CD4-positive, alpha-beta memory T cell (primary cell): ENCODE data around the gene PRRT2. TPM values are rescaled to one million over a fixed set of nuclear protein-coding genes. Genes with fewer than 3 reads are reported as not detected.

Experiments
- CTCF ChIA-PET: fragments of 350-600 bp; sonication (Branson Sonifier 250); formaldehyde crosslinking; loops from one replicate; lab custom pipeline; 2021; ENCODE audit warnings: inconsistent platforms; ENCODE audit not compliant: partially characterized antibody; lab: Charles Lee
- POLR2A ChIA-PET: fragments of 350-600 bp; sonication (Branson Sonifier 250); formaldehyde crosslinking; loops from one replicate; lab custom pipeline; 2021; ENCODE audit not compliant: partially characterized antibody; lab: Charles Lee
- DNase-seq, 5 donors: peaks; one replicate each; pipeline versions ENCODE4 v3.0.0 to v3.0.0-alpha.2; 2020 to 2022; ENCODE audit warnings: mixed read lengths in 1 of 5
- H3K27ac ChIP-seq: one replicate; pipeline ENCODE4 v1.7.0; 2013; ENCODE audit warnings: low read depth, low read length
- H3K27me3 ChIP-seq: 2 replicates; pipeline ENCODE4 v1.7.0; 2013; ENCODE audit warnings: mild to moderate bottlenecking, low read length, moderate library complexity; ENCODE audit not compliant: insufficient read depth
- H3K36me3 ChIP-seq: 2 replicates; pipeline ENCODE4 v1.7.0; 2013; ENCODE audit warnings: mild to moderate bottlenecking, low read length, moderate library complexity; ENCODE audit not compliant: insufficient read depth
- H3K4me1 ChIP-seq: 2 replicates; pipeline ENCODE4 v1.7.0; 2013; ENCODE audit warnings: mild to moderate bottlenecking, low read length, moderate library complexity; ENCODE audit not compliant: insufficient read depth
- H3K4me3 ChIP-seq, 2 donors: one replicate each; pipeline ENCODE4 v1.7.0; 2013; ENCODE audit warnings: low read length in 2 of 2, mild to moderate bottlenecking in 1 of 2
- H3K9me3 ChIP-seq, 2 donors: one replicate each; pipeline ENCODE4 v1.7.0; 2013; ENCODE audit warnings: low read length in 2 of 2, control low read depth in 1 of 2; ENCODE audit not compliant: control insufficient read depth in 1 of 2
- H3K27ac Mint-ChIP-seq, 7 donors: one replicate each; pipeline ENCODE4 v1.8.0; 2020 to 2021; ENCODE audit warnings: mixed read lengths in 7 of 7, mild to moderate bottlenecking in 6 of 7, inconsistent platforms in 3 of 7, moderate library complexity in 3 of 7
- H3K27me3 Mint-ChIP-seq, 2 donors: one replicate each; pipeline ENCODE4 v1.8.0; 2020 to 2021; ENCODE audit warnings: mixed read lengths in 2 of 2
- H3K36me3 Mint-ChIP-seq, 2 donors: one replicate each; pipeline ENCODE4 v1.8.0; 2020 to 2021; ENCODE audit warnings: mixed read lengths in 2 of 2, inconsistent platforms in 1 of 2, mild to moderate bottlenecking in 1 of 2
- H3K4me1 Mint-ChIP-seq, 4 donors: one replicate each; pipeline ENCODE4 v1.8.0; 2020 to 2021; ENCODE audit warnings: mixed read lengths in 4 of 4, mild to moderate bottlenecking in 1 of 4
- H3K4me3 Mint-ChIP-seq, 8 donors: one replicate each; pipeline ENCODE4 v1.8.0; 2020 to 2021; ENCODE audit warnings: mixed read lengths in 8 of 8, mild to moderate bottlenecking in 7 of 8, moderate library complexity in 6 of 8, inconsistent platforms in 3 of 8
- H3K9me3 Mint-ChIP-seq, 8 donors: one replicate each; pipeline ENCODE4 v1.8.0; 2020 to 2021; ENCODE audit warnings: mixed read lengths in 8 of 8, mild to moderate bottlenecking in 5 of 8, inconsistent platforms in 3 of 8, moderate library complexity in 1 of 8
- intact Hi-C: fragments of 100-400 bp; cut with micrococcal nuclease; formaldehyde crosslinking; loops from one replicate; pipeline ENCODE4 v1.15.1; 2023
- polyA plus RNA-seq, 2 donors: library from polyadenylated mRNA; unstranded; fragments of 300-500 nt; fragmentation: Illumina TruSeq; gene quantifications; one replicate each; pipeline ENCODE4 v1.2.3, GENCODE V29; 2021
- total RNA-seq, 2 experiments: library from RNA; stranded (reverse); gene quantifications; one replicate each; pipeline ENCODE4 v1.2.3, GENCODE V29; 2021

PRRT2 gene
- total and polyA plus RNA-seq, 4 experiments from 2014 or later: 0.20 to 6.9 (median 3.3) TPM

GRCh38 chr16:29848420-29849297 lies 36.7 kb downstream of the PRRT2 start:
- Histone ChIP-seq H3K27me3 (no peaks in the 10 kb centered on the region), H3K27ac (no peak overlapping the region), H3K36me3 (peaks cover 37% of the 10 kb centered on the region), H3K4me1 (peaks cover 6% of the 10 kb centered on the region), H3K9me3 (no peaks in the 10 kb centered on the region), H3K4me3 (no peak overlapping the region)
- POLR2A ChIA-PET: interaction anchor here (0.7 to 5.0 kb wide), 20 partner anchors 9 to 157 kb away, joined by 3 to 69 read pairs (median 9); partner anchors contain the start of genes C16orf54, CDIPT, KIF22 and MAZ
- CTCF ChIA-PET: interaction anchor here (0.6 to 6.3 kb wide), 50 partner anchors 9 to 207 kb away, joined by 3 to 134 read pairs (median 4); partner anchors contain the start of genes C16orf54, CDIPT, KCTD13 and KIF22
- Mint-ChIP-seq H3K36me3 (peaks cover 12 to 39% of the 10 kb centered on the region in 2 donors), H3K9me3 (no peaks in the 10 kb centered on the region), H3K4me1 (peaks cover 1 to 7% (median 4%) of the 10 kb centered on the region in 4 donors), H3K4me3 (no peak overlapping the region), H3K27ac (peak overlapping the region; percentile 13 to 89 (median 60)), H3K27me3 (no peaks in the 10 kb centered on the region)
- DNase-seq: peak; percentile 79 to 83 (median 80)
- intact Hi-C loops: loop anchor here (1.0 to 2.0 kb wide), 6 partner anchors 28 to 156 kb away; partner anchors contain the start of genes KIF22, MVP and PAGR1

GRCh38 chr16:29849505-29849904 lies 37.5 kb downstream of the PRRT2 start:
- H3K27me3 Mint-ChIP-seq: no peaks in the 10 kb centered on the region
- peaks cover 29% of the 10 kb centered on the region for H3K36me3 ChIP-seq
- H3K4me3 ChIP-seq: no peak overlapping the region
- intact Hi-C loops: loop anchor here (2.0 kb wide), 1 partner anchor 157 kb away; no protein-coding TSS in a partner anchor
- POLR2A ChIA-PET: interaction anchor here (1.3 to 5.0 kb wide), 8 partner anchors 9 to 149 kb away, joined by 4 to 69 read pairs (median 32); partner anchors contain the start of genes MAZ, MVP and PAGR1
- no peak overlapping the region for H3K27ac ChIP-seq
- H3K36me3 Mint-ChIP-seq: peaks cover 12 to 33% of the 10 kb centered on the region in 2 donors
- DNase-seq: no peak
- H3K4me3 Mint-ChIP-seq: no peak overlapping the region
- no peaks in the 10 kb centered on the region for H3K9me3 Mint-ChIP-seq
- H3K27ac Mint-ChIP-seq: peak overlapping the region in 1 of 7 donors; percentile 48
- CTCF ChIA-PET: interaction anchor here (0.7 to 6.3 kb wide), 24 partner anchors 8 to 208 kb away, joined by 3 to 134 read pairs (median 10); partner anchors contain the start of genes CDIPT, KIF22, MAZ and MVP
- H3K4me1 Mint-ChIP-seq: peaks cover 1 to 7% (median 4%) of the 10 kb centered on the region in 4 donors
- no peaks in the 10 kb centered on the region for H3K27me3 ChIP-seq
- H3K4me1 ChIP-seq: peaks cover 6% of the 10 kb centered on the region
- H3K9me3 ChIP-seq: no peaks in the 10 kb centered on the region

GRCh38 chr16:29850998-29851397 lies 39.0 kb downstream of the PRRT2 start:
- Histone ChIP-seq H3K27ac (no peak overlapping the region), H3K4me1 (peaks cover 6% of the 10 kb centered on the region), H3K9me3 (no peaks in the 10 kb centered on the region), H3K27me3 (no peaks in the 10 kb centered on the region), H3K4me3 (no peak overlapping the region), H3K36me3 (peaks cover 17% of the 10 kb centered on the region)
- intact Hi-C loops: no loop called here
- ChIA-PET POLR2A (interaction anchor here (0.6 to 5.0 kb wide), 2 partner anchors 44 to 57 kb away, joined by 3 to 69 read pairs; partner anchors contain the start of gene MAZ), CTCF (interaction anchor here (0.6 to 6.3 kb wide), 4 partner anchors 32 to 974 kb away, joined by 3 to 129 read pairs (median 44); partner anchors contain the start of genes MAZ, MVP and PAGR1)
- Mint-ChIP-seq H3K9me3 (no peaks in the 10 kb centered on the region), H3K27ac (peak overlapping the region in 2 of 7 donors; percentile 30 to 37), H3K4me1 (peaks cover 1 to 7% (median 4%) of the 10 kb centered on the region in 4 donors), H3K27me3 (no peaks in the 10 kb centered on the region), H3K36me3 (peaks cover 3 to 20% of the 10 kb centered on the region in 2 donors), H3K4me3 (no peak overlapping the region)
- DNase-seq: no peak

DNA sequence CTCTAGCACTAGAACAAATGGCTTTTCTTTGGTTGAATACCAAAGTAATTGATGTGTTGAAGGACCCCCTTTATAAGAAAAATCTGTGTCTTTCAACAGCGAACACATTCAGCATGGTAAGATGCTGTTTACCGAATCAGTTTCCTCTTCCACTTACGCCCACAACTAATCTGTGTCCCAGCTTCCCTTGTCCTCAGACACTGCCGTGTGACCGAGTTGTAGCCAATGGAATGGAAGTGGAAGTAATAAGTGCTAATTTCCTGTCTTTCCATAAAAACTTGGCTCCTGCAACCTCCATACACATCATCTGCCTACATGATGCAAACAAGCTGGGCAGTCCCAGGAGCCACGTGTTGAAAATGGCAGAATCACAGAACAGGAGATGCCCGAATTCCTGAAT lies 40.7 kb downstream of the PRRT2 start:
- intact Hi-C loops: no loop called here
- ChIA-PET POLR2A (interaction anchor here (1.3 kb wide), 1 partner anchor 36 kb away, joined by 3 read pairs; no protein-coding TSS in a partner anchor), CTCF (interaction anchor here (1.3 to 1.7 kb wide), 3 partner anchors 45 to 153 kb away, joined by 4 to 9 read pairs (median 4); partner anchors contain the start of gene TAOK2)
- peaks cover 1% of the 10 kb centered on the region for H3K36me3 ChIP-seq
- Mint-ChIP-seq H3K4me1 (peaks cover 0 to 7% (median 2%) of the 10 kb centered on the region in 4 donors), H3K4me3 (no peak overlapping the region), H3K9me3 (no peaks in the 10 kb centered on the region), H3K36me3 (peaks cover 0 to 14% of the 10 kb centered on the region in 2 donors), H3K27ac (no peak overlapping the region), H3K27me3 (no peaks in the 10 kb centered on the region)
- H3K9me3 ChIP-seq: no peaks in the 10 kb centered on the region
- no peak for DNase-seq
- no peak overlapping the region for H3K27ac ChIP-seq
- H3K27me3 ChIP-seq: no peaks in the 10 kb centered on the region
- peaks cover 6% of the 10 kb centered on the region for H3K4me1 ChIP-seq
- H3K4me3 ChIP-seq: no peak overlapping the region

- no peaks in the 10 kb centered on the region for H3K27me3 Mint-ChIP-seq
- H3K4me3 Mint-ChIP-seq: no peak overlapping the region
- H3K4me1 ChIP-seq: no peaks in the 10 kb centered on the region
- peaks cover 0 to 2% (median 0%) of the 10 kb centered on the region in 4 donors for H3K4me1 Mint-ChIP-seq
- H3K27ac Mint-ChIP-seq: peak overlapping the region in 2 of 7 donors; percentile 30 to 55
- peaks cover 8 to 15% of the 10 kb centered on the region in 2 donors for H3K36me3 Mint-ChIP-seq
- H3K9me3 ChIP-seq: no peaks in the 10 kb centered on the region
- no peak for DNase-seq
- H3K27ac ChIP-seq: no peak overlapping the region
- no peaks in the 10 kb centered on the region for H3K27me3 ChIP-seq
- intact Hi-C loops: no loop called here
- CTCF ChIA-PET: no interaction called here
- H3K4me3 ChIP-seq: no peak overlapping the region
- H3K36me3 ChIP-seq: peaks cover 16% of the 10 kb centered on the region
- POLR2A ChIA-PET: interaction anchor here (1.2 kb wide), 1 partner anchor 39 kb away, joined by 4 read pairs; the partner anchor contains the start of gene PAGR1
- H3K9me3 Mint-ChIP-seq: no peaks in the 10 kb centered on the region
Observed at GRCh38 chr16:29854520-29855100, 42.6 kb downstream of the PRRT2 start.

DNA sequence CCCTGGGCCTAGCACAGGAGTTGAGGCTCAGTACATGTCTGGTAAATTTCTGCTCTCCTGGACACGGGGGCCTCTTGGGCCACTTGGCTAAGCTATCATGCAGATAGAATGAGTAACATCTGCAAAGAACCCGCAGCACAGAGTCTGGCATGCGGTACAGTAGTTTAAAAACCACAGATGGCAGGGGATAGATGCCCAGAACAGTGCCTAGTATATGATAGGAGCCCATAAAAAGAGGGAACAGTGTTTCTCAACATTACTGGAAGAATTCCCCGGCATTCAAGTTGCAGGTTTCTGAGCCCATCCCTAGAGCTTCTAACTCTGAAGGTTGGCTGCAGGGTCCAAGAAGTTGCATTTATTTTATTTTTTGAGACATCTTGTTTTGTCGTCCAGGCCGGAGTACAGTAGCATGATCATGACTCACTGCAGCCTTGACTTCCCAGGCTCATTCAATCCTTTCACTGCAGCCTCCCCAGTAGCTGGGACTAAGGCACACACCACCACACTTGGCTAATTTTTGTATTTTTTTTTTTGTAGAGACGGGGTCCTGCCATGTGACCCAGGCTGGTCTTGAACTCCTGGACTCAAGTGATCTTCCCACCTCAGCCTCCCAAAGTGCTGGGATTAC lies 45.3 kb downstream of the PRRT2 start:
- peaks cover 16% of the 10 kb centered on the region for H3K36me3 ChIP-seq
- H3K9me3 ChIP-seq: no peaks in the 10 kb centered on the region
- H3K4me3 Mint-ChIP-seq: no peak overlapping the region
- CTCF ChIA-PET: interaction anchor here (2.9 kb wide), 1 partner anchor 9 kb away, joined by 18 read pairs; no protein-coding TSS in a partner anchor
- no peak overlapping the region for H3K27ac Mint-ChIP-seq
- H3K27ac ChIP-seq: no peak overlapping the region
- no peak for DNase-seq
- no peaks in the 10 kb centered on the region for H3K27me3 Mint-ChIP-seq
- intact Hi-C loops: no loop called here
- H3K4me1 Mint-ChIP-seq: peaks cover 3 to 22% (median 12%) of the 10 kb centered on the region in 4 donors
- H3K9me3 Mint-ChIP-seq: peaks cover 0 to 2% (median 0%) of the 10 kb centered on the region in 8 donors
- no peaks in the 10 kb centered on the region for H3K27me3 ChIP-seq
- POLR2A ChIA-PET: interaction anchor here (0.7 to 1.7 kb wide), 10 partner anchors 9 to 157 kb away, joined by 3 to 6 read pairs (median 4); partner anchors contain the start of genes MVP and PAGR1
- peaks cover 17 to 30% of the 10 kb centered on the region in 2 donors for H3K36me3 Mint-ChIP-seq
- H3K4me3 ChIP-seq: no peak overlapping the region
- peaks cover 15% of the 10 kb centered on the region for H3K4me1 ChIP-seq
